PC-3 (cell line): ENCODE measurements around the gene PARD6B. TPM values are rescaled to one million over a fixed set of nuclear protein-coding genes. Genes with fewer than 3 reads are reported as not detected.

Source experiments
- ATAC-seq: fragments of 200-7000 bp; cut with Tn5 transposase; 2 replicates; pipeline ENCODE4 v1.9.1; 2020; ENCODE audit warnings: mild to moderate bottlenecking, moderate library complexity
- BruUV-seq: library from RNA; stranded (reverse); fragments of 400-500 nt; replicated peaks from 2 replicates; lab custom pipeline; 2021; lab: Mats Ljungman, UMichigan
- CTCF ChIA-PET: fragments of 300-600 bp; sonication (Branson Sonifier 250); formaldehyde crosslinking; loops from one replicate; lab custom pipeline; 2022; ENCODE audit warnings: antibody characterized with exemption; lab: Charles Lee
- POLR2A ChIA-PET: fragments of 300-600 bp; sonication (Branson Sonifier 250); formaldehyde crosslinking; loops from one replicate; lab custom pipeline; 2022; ENCODE audit warnings: antibody characterized with exemption; ENCODE audit not compliant: unreplicated experiment; lab: Charles Lee
- DNase-seq: peaks from one replicate; pipeline ENCODE4 v3.0.0-alpha.2; 2015
- H2AFZ ChIP-seq: fragments of 300-600 bp; sonication (generic); 2 replicates; pipeline ENCODE4 v1.6.0; 2016; ENCODE audit warnings: antibody characterized with exemption, low read length
- H3F3A ChIP-seq: fragments of 300-600 bp; sonication (generic); one replicate; pipeline ENCODE4 v1.6.0; 2017; ENCODE audit warnings: antibody characterized with exemption, low read length, control low read depth, mild to moderate bottlenecking; ENCODE audit not compliant: unreplicated experiment
- H3K27ac ChIP-seq: fragments of 300-600 bp; sonication (generic); 2 replicates; pipeline ENCODE4 v1.5.1; 2016; ENCODE audit warnings: mild to moderate bottlenecking, low read length
- H3K27me3 ChIP-seq: fragments of 300-600 bp; sonication (generic); 2 replicates; pipeline ENCODE4 v1.6.1; 2016; ENCODE audit warnings: low read length, mixed read lengths
- H3K36me3 ChIP-seq: fragments of 300-600 bp; sonication (generic); 2 replicates; pipeline ENCODE4 v1.6.1; 2016; ENCODE audit warnings: low read depth, mixed run types, low read length, mixed read lengths
- H3K4me1 ChIP-seq: fragments of 300-600 bp; sonication (generic); 2 replicates; pipeline ENCODE4 v1.5.1; 2016; ENCODE audit warnings: low read length; ENCODE audit not compliant: insufficient read depth
- H3K4me2 ChIP-seq: fragments of 300-600 bp; sonication (generic); 2 replicates; pipeline ENCODE4 v1.6.0; 2016; ENCODE audit warnings: low read length
- H3K4me3 ChIP-seq: fragments of 300-600 bp; sonication (generic); 2 replicates; pipeline ENCODE4 v1.5.1; 2016; ENCODE audit warnings: mild to moderate bottlenecking, low read length, mixed read lengths
- H3K79me2 ChIP-seq: fragments of 300-600 bp; sonication (generic); 2 replicates; pipeline ENCODE4 v1.6.1; 2017; ENCODE audit warnings: low read length, mixed read lengths
- H3K9ac ChIP-seq: fragments of 300-600 bp; sonication (generic); 2 replicates; pipeline ENCODE4 v1.6.0; 2016; ENCODE audit warnings: mild to moderate bottlenecking, low read length
- H3K9me2 ChIP-seq: fragments of 300-600 bp; sonication (generic); replicated peaks from 2 replicates; pipeline ENCODE4 v1.6.1; 2016; ENCODE audit warnings: mixed run types, low read length, mixed read lengths
- H3K9me3 ChIP-seq: fragments of 300-600 bp; sonication (generic); 2 replicates; pipeline ENCODE4 v1.6.1; 2016; ENCODE audit warnings: low read length, mixed read lengths
- H4K20me1 ChIP-seq: fragments of 300-600 bp; sonication (generic); 2 replicates; pipeline ENCODE4 v1.6.1; 2016; ENCODE audit warnings: low read length, mixed read lengths
- CTCF ChIP-seq: fragments of 300-600 bp; sonication (generic); conservative IDR thresholded peaks from 2 replicates; pipeline ENCODE4 v1.5.1; 2017; ENCODE audit warnings: antibody characterized with exemption, low read depth, mild to moderate bottlenecking, low read length
- EZH2 ChIP-seq: fragments of 300-600 bp; sonication (generic); IDR thresholded peaks from one replicate; pipeline ENCODE4 v1.6.1; 2017; ENCODE audit warnings: antibody characterized with exemption, mild to moderate bottlenecking, low read length; ENCODE audit not compliant: unreplicated experiment
- EZH2phosphoT487 ChIP-seq: fragments of 300-600 bp; sonication (generic); IDR thresholded peaks from 2 replicates; pipeline ENCODE4 v1.6.1; 2018; ENCODE audit warnings: mild to moderate bottlenecking, antibody characterized with exemption, low read length, borderline replicate concordance
- intact Hi-C: fragments of 100-400 bp; cut with micrococcal nuclease; formaldehyde crosslinking; loops from 2 replicates; pipeline ENCODE4 v1.9.0; 2023
- total RNA-seq: library from RNA; depleted of rRNA; stranded (reverse); fragments of >200 nt; gene quantifications from 2 replicates; pipeline ENCODE4 v1.2.3, GENCODE V29; 2014

PARD6B gene
- total RNA-seq, 1 experiment from 2014 or later, result 4.3 TPM

GRCh38 chr20:50704971-50705370, 26.4 kb upstream of the PARD6B start:
- ChIA-PET POLR2A (no interaction called here), CTCF (no interaction called here)
- Histone ChIP-seq H3K27ac (no peak overlapping the region), H3K4me1 (no peaks in the 10 kb centered on the region), H3F3A (no peaks in the 10 kb centered on the region), H3K4me2 (no peak overlapping the region), H2AFZ (no peak overlapping the region), H3K9me3 (no peaks in the 10 kb centered on the region), H4K20me1 (no peaks in the 10 kb centered on the region), H3K9ac (no peak overlapping the region), H3K9me2 (no peaks in the 10 kb centered on the region), H3K79me2 (no peaks in the 10 kb centered on the region), H3K27me3 (no peaks in the 10 kb centered on the region), H3K36me3 (no peaks in the 10 kb centered on the region), H3K4me3 (no peak overlapping the region)
- intact Hi-C loops, result no loop called here
- no TSS peak for BruUV-seq
- TF ChIP-seq EZH2phosphoT487 (no peak), EZH2 (no peak)
- DNase-seq (no peak), ATAC-seq (no peak)

- no peak for DNase-seq
- TF ChIP-seq EZH2phosphoT487 (no peak), EZH2 (no peak), CTCF (no peak)
- no peaks in the 10 kb centered on the region for H3K36me3 ChIP-seq
- no TSS peak for BruUV-seq
- H3K27ac ChIP-seq, result no peak overlapping the region
- CTCF ChIA-PET, result no interaction called here
- intact Hi-C loops, result no loop called here
- no peaks in the 10 kb centered on the region for H3K27me3 ChIP-seq
- no peak overlapping the region for H2AFZ ChIP-seq
- no peaks in the 10 kb centered on the region for H3K9me3 ChIP-seq
- no peak overlapping the region for H3K4me3 ChIP-seq
- no peaks in the 10 kb centered on the region for H3K9me2 ChIP-seq
- H3K79me2 ChIP-seq, result no peaks in the 10 kb centered on the region
- POLR2A ChIA-PET, result no interaction called here
- H3K4me1 ChIP-seq, result peaks cover 13% of the 10 kb centered on the region
- ATAC-seq, result no peak
- H3F3A ChIP-seq, result no peaks in the 10 kb centered on the region
- H3K4me2 ChIP-seq, result no peak overlapping the region
- H4K20me1 ChIP-seq, result no peaks in the 10 kb centered on the region
- H3K9ac ChIP-seq, result no peak overlapping the region
Measured at GRCh38 chr20:50708845-50709635, 22.3 kb upstream of the PARD6B start.

- Histone ChIP-seq H3K36me3 (no peaks in the 10 kb centered on the region), H3F3A (no peaks in the 10 kb centered on the region), H3K4me1 (peaks cover 13% of the 10 kb centered on the region), H3K9ac (no peak overlapping the region), H4K20me1 (no peaks in the 10 kb centered on the region), H3K9me2 (no peaks in the 10 kb centered on the region), H3K4me3 (no peak overlapping the region), H3K9me3 (no peaks in the 10 kb centered on the region), H3K79me2 (no peaks in the 10 kb centered on the region), H3K27me3 (no peaks in the 10 kb centered on the region), H2AFZ (no peak overlapping the region), H3K4me2 (no peak overlapping the region), H3K27ac (no peak overlapping the region)
- intact Hi-C loops, result no loop called here
- no TSS peak for BruUV-seq
- ATAC-seq (no peak), DNase-seq (no peak)
- TF ChIP-seq CTCF, result no peak
- no peak for TF ChIP-seq EZH2phosphoT487
- no peak for TF ChIP-seq EZH2
- CTCF ChIA-PET, result no interaction called here
- POLR2A ChIA-PET, result no interaction called here
Measured at GRCh38 chr20:50709636-50709973, 21.8 kb upstream of the PARD6B start.
